Mucosa of rectum (tissue), 2 donors: ENCODE data around the gene TRPM8.

Experiments
- H3K27ac ChIP-seq, 2 donors: one replicate each; pipeline ENCODE4 v1.7.0; 2013; ENCODE audit warnings: inconsistent platforms in 2 of 2, low read depth in 2 of 2, low read length in 2 of 2
- H3K27me3 ChIP-seq, 2 donors: one replicate each; pipeline ENCODE4 v1.7.0; 2013; ENCODE audit warnings: low read length in 2 of 2; ENCODE audit not compliant: control insufficient read depth in 2 of 2, insufficient read depth in 2 of 2
- H3K36me3 ChIP-seq, 2 donors: one replicate each; pipeline ENCODE4 v1.7.0; 2013; ENCODE audit warnings: low read length in 2 of 2; ENCODE audit not compliant: control insufficient read depth in 2 of 2, insufficient read depth in 2 of 2
- H3K4me1 ChIP-seq, 2 donors: one replicate each; pipeline ENCODE4 v1.7.0; 2013; ENCODE audit warnings: low read length in 2 of 2, mild to moderate bottlenecking in 1 of 2; ENCODE audit not compliant: control insufficient read depth in 2 of 2, insufficient read depth in 2 of 2
- H3K4me3 ChIP-seq, 2 donors: one replicate each; pipeline ENCODE4 v1.7.0; 2013; ENCODE audit warnings: low read length in 2 of 2
- H3K9ac ChIP-seq, 2 donors: one replicate each; pipeline ENCODE4 v1.7.0; 2013; ENCODE audit warnings: low read length in 2 of 2, low read depth in 1 of 2, mild to moderate bottlenecking in 1 of 2
- H3K9me3 ChIP-seq, 2 donors: one replicate each; pipeline ENCODE4 v1.7.0; 2013; ENCODE audit warnings: low read length in 2 of 2; ENCODE audit not compliant: control insufficient read depth in 2 of 2
- donor health status: healthy.
- donor health status: Normal muscosa, but diverticular disease.

Gene TRPM8

DNA sequence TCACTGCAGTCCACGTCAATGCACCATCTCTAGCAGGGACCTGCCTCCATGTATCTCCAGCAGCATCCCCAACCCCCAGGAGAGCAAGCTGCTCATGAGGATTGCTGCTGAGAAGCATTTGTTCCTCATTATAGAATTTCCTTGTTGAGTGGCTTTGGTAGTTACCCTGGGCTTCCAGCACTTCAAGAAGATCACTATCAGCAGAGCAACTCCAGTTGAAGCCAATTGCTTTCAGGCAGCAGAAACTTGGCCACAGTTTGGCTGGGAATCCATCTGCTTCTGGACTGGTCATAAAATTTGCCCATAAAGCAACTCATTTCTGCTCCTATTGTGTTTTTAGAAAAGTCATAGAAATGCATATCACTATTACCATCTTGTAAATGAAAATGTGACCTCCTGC is 17.4 kb downstream of the TRPM8 start:
- H3K4me3 ChIP-seq, result no peak overlapping the region
- no peaks in the 10 kb centered on the region for H3K4me1 ChIP-seq

DNA sequence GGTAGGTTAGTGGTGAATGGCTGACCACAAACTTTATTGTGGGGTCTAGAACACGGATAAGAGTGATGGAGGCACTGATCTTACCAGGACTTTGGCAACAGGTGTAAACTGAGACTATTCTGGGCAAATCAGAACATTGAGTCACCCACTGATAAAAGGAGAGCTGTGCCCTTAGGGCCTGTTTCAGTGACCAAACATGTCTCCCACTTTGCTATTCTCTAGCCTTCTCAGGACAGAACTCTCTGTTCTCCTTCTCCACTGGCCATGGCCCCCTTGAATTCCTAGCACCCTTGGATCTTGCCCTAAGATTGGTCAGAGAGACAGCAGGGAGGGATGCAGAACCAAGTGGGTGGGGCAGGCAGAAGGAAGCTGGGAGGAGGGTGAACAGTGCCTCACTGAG is 18.3 kb downstream of the TRPM8 start:
- no peaks in the 10 kb centered on the region for H3K27me3 ChIP-seq
- H3K36me3 ChIP-seq, result no peaks in the 10 kb centered on the region
- H3K9ac ChIP-seq, result no peak overlapping the region
- no peaks in the 10 kb centered on the region for H3K4me1 ChIP-seq
- H3K4me3 ChIP-seq, result no peak overlapping the region
- H3K9me3 ChIP-seq, result peaks cover 0 to 2% of the 10 kb centered on the region in 2 donors
- no peak overlapping the region for H3K27ac ChIP-seq

More for the DNA sequence above, 17.4 kb downstream of the TRPM8 start:
- no peak overlapping the region for H3K27ac ChIP-seq
- no peaks in the 10 kb centered on the region for H3K27me3 ChIP-seq
- no peaks in the 10 kb centered on the region for H3K36me3 ChIP-seq
- no peak overlapping the region for H3K9ac ChIP-seq
- H3K9me3 ChIP-seq, result peaks cover 0 to 2% of the 10 kb centered on the region in 2 donors

DNA sequence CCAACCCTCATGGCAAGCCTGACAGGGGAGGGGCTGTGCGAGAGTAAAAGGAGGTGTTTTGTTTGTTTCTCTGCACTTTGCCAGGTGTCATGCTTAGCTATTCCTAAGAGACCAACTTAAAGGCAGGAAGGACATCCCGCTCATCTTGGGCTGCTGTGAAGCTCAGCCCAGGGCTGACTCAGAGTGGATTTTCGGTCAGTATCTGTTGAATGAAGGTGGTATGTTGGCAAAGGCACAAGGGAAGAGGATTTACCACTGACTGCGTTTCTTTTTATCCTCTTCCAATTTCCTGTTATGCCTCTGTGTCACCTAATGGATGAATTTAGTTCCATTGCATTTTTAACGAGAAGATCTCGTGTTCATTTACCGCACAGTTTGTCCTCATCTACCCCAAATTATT is 18.9 kb downstream of the TRPM8 start:
- no peaks in the 10 kb centered on the region for H3K27me3 ChIP-seq
- H3K9ac ChIP-seq, result no peak overlapping the region
- H3K27ac ChIP-seq, result no peak overlapping the region
- peaks cover 0 to 2% of the 10 kb centered on the region in 2 donors for H3K9me3 ChIP-seq
- no peak overlapping the region for H3K4me3 ChIP-seq
- H3K4me1 ChIP-seq, result no peaks in the 10 kb centered on the region
- H3K36me3 ChIP-seq, result no peaks in the 10 kb centered on the region

DNA sequence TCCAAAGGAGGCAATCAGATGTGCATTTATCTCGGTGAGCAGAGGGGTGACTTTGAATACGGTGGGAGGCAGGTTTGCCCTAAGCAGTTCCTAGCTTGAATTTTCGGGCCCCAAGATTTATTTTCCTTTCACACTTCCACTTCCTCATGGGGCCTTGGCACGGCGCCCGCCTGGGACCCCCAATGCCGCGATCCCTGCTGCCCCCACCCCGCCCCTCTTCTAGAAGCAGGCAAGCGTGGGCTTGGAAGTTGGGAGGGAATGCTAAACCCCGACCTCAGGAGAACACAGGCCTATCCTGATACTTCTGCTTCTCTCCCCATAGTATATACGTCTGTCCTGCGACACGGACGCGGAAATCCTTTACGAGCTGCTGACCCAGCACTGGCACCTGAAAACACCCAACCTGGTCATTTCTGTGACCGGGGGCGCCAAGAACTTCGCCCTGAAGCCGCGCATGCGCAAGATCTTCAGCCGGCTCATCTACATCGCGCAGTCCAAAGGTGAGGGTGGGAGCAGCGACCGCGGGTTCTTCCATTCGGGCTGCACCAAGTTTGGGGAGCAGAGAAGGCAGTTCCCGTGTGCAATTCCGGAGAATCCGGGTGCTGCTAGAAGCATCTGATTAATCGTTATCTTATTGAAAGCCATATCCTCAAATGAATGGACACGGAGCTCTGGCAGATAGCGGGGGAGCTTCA is 21.6 kb downstream of the TRPM8 start:
- H3K27me3 ChIP-seq, result no peaks in the 10 kb centered on the region
- H3K36me3 ChIP-seq, result no peaks in the 10 kb centered on the region
- no peaks in the 10 kb centered on the region for H3K9me3 ChIP-seq
- H3K4me1 ChIP-seq, result no peaks in the 10 kb centered on the region
- H3K9ac ChIP-seq, result no peak overlapping the region
- H3K4me3 ChIP-seq, result no peak overlapping the region
- no peak overlapping the region for H3K27ac ChIP-seq

DNA sequence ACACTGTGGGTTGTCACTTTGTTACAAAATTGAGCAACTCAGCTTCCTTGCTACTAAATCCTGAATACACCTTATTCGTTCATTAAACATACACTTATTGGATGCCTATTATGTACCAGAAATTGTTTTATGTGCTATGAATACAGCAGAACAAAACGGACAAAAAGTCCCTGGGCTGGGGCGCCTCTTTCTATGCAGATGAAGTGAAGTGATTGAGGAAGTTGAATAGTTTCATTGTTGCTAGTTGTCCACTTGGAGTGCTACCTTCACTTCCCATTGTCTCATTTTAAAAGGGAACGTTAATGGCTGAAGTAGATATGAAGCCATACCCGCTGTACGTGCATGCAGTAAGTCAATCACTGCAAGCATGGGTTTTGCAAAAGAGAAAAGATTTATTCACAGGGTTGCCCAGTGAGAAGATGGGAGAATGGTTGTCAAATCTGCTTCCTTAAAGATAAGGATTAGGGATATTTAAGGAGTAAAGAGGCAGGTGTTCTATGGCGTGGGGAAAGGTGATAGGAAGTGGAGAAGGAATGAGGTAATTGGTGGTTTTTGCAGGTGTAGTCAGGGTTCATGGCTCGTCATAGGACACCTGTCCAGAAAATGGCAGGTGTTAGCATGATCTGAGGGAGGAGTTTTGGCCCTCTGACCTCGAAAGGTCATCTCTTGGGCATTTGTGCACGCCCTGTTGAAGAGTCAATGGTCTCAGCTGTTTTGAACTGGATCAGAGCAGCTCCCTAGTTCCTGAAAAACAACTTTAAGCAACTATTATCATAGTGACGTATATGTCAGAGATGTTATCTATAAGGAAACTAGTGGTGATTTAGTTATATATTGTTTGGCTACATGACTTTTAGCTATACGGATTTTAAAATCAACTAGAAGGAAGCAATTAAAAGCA is 23.5 kb downstream of the TRPM8 start:
- Histone ChIP-seq H3K27ac (no peak overlapping the region), H3K27me3 (no peaks in the 10 kb centered on the region), H3K4me3 (no peak overlapping the region), H3K4me1 (no peaks in the 10 kb centered on the region), H3K9ac (no peak overlapping the region), H3K36me3 (no peaks in the 10 kb centered on the region), H3K9me3 (no peaks in the 10 kb centered on the region)

DNA sequence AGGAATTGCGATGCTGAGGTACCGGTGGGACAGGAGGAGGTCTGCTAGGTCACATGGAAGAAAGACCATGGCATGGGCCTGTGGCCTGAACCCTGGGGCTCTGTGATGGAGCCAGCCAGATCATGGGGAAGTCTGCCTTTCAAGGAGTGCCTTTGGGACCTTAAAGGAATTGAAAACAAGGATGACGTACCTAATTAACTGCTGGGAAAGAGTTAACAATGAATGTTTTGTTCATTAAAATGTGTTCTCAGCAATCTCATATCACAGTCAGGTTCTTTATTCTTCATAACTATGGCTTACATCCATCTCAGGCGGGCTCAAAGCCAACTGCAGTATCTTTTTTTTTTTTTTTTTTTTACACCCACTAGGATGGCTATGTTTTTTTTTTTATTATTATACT is 25.6 kb downstream of the TRPM8 start:
- Histone ChIP-seq H3K9me3 (no peaks in the 10 kb centered on the region), H3K9ac (no peak overlapping the region), H3K36me3 (no peaks in the 10 kb centered on the region), H3K27me3 (peaks cover 0 to 3% of the 10 kb centered on the region in 2 donors), H3K4me1 (no peaks in the 10 kb centered on the region), H3K4me3 (no peak overlapping the region), H3K27ac (no peak overlapping the region)

DNA sequence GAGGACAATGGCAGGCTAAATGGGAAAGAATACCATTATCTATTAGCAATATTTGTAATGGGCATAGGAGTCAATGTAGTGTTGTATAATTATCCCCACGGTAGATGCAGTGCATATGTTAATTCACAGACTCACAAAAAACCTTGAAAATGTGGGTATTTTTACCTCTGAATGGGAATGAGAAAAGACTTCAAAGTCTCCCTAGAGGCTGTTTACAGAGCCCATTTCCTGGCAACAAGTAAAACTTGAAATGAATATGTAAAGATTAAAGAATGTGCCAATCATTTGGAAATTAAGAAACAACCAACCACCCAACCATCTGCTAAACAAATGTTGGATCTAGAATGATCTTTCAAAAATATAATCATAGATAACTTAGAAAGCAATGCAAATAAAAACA is 27.1 kb downstream of the TRPM8 start:
- H3K4me3 ChIP-seq, result no peak overlapping the region
- no peaks in the 10 kb centered on the region for H3K9me3 ChIP-seq
- no peak overlapping the region for H3K27ac ChIP-seq
- H3K4me1 ChIP-seq, result no peaks in the 10 kb centered on the region
- H3K36me3 ChIP-seq, result no peaks in the 10 kb centered on the region
- H3K27me3 ChIP-seq, result peaks cover 0 to 3% of the 10 kb centered on the region in 2 donors
- H3K9ac ChIP-seq, result no peak overlapping the region

DNA sequence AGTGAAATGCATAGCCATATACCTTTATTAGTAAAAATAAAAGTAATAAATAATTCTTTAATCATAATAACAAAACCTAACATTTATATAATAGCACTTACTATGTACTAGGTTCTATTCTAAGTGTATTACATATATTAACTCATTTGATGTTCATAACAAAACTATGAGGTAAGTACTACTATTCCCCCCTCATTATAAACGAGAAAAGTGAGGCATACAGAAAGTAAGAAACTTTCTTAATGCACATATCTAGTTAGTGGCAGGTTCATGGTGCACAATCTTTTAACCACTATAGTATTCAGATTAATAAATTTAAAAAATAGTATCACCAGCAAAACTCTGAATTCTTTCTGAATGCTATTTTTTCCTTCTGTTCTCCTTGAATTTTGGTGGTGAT is 27.5 kb downstream of the TRPM8 start:
- H3K27me3 ChIP-seq, result peaks cover 0 to 3% of the 10 kb centered on the region in 2 donors
- no peak overlapping the region for H3K4me3 ChIP-seq
- no peaks in the 10 kb centered on the region for H3K36me3 ChIP-seq
- no peaks in the 10 kb centered on the region for H3K9me3 ChIP-seq
- H3K4me1 ChIP-seq, result no peaks in the 10 kb centered on the region
- no peak overlapping the region for H3K9ac ChIP-seq
- no peak overlapping the region for H3K27ac ChIP-seq

DNA sequence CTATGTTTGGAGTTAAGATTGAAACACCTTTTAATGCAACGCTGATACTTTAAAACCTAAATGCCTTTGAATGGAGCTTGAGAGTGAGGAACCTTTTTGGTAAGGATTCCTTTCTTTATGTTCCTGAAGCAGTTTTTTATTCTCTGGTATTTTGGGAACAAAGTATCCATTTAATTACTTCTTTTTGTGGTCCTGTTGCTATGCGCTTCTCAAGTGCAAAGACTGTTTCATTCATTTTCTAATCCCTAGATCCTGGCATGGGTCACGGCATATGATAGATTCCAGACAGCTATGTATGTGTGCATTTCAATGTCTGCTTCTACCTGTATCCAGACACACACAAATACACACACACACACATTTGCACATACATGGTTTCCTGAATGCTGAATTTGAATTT is 28.0 kb downstream of the TRPM8 start:
- H3K4me3 ChIP-seq, result no peak overlapping the region

DNA sequence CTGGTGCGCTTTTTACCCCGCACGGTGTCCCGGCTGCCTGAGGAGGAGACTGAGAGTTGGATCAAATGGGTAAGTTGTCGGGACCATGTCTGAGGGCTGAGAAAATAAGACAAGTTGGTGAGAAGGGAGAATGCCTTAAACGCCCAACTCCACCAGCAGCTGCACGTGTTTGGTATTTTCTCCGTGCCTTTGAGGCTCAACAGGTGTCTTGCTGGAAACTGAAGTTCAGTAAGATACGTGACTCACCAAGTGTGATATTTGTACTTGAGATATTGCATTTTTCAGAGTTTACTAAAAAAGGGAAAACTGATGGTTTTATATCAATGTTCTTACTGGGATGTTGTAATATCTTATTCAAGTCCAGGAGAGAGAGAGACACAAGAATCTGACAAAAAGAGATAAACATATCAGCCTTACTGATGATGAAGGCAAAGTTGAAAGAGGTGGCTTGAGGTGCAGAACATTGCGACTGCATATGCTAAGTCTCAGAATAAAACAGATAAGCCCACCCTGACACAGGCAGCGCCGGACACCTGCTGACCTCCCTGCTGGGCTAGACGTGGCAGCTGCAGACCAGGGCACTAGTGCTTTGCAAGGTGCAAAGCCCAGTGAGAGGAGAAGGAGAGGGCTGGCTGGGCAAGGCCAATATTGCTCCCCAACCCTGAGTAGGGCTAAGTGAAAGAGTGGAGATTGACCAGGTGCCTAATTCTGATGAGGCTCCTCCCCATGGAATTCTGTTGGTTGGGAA is 33.1 kb downstream of the TRPM8 start:
- H3K27ac ChIP-seq, result no peak overlapping the region
- no peak overlapping the region for H3K9ac ChIP-seq
- no peaks in the 10 kb centered on the region for H3K9me3 ChIP-seq
- H3K4me3 ChIP-seq, result no peak overlapping the region
- peaks cover 3% of the 10 kb centered on the region in 2 donors for H3K27me3 ChIP-seq
- H3K4me1 ChIP-seq, result no peaks in the 10 kb centered on the region
- no peaks in the 10 kb centered on the region for H3K36me3 ChIP-seq

More for the DNA sequence above, 28.0 kb downstream of the TRPM8 start:
- Histone ChIP-seq H3K36me3 (no peaks in the 10 kb centered on the region), H3K27me3 (peaks cover 0 to 3% of the 10 kb centered on the region in 2 donors), H3K9ac (no peak overlapping the region), H3K9me3 (no peaks in the 10 kb centered on the region), H3K4me1 (no peaks in the 10 kb centered on the region), H3K27ac (no peak overlapping the region)
